ENCODE results near the gene EFCAB7.

GRCh38 chr1:63524201-63524600, 876 bp downstream of the EFCAB7 start:
- no peak for TF ChIP-seq CTCF (IDR thresholded peaks at IDR 0.05; ENCODE audit: control extremely low read depth in 1 of 3, insufficient read depth in 1 of 3, low read depth in 1 of 3, low read length in 3 of 3)
- no peak for TF ChIP-seq SUZ12 (IDR thresholded peaks at IDR 0.05; ENCODE audit: low read length)
- TF ChIP-seq ATF3 (IDR thresholded peaks at IDR 0.05; ENCODE audit: insufficient read depth, low read depth, low read length): no peak
- no peak for TF ChIP-seq GABPA (IDR thresholded peaks at IDR 0.05; ENCODE audit: borderline replicate concordance, insufficient read depth, low read length)
- TF ChIP-seq HDAC6 (IDR thresholded peaks at IDR 0.05; ENCODE audit: low read depth, low read length): no peak
- TF ChIP-seq NRF1 (IDR thresholded peaks at IDR 0.05; ENCODE audit: low read depth, low read length): no peak
- no peak for TF ChIP-seq BRCA1 (IDR thresholded peaks at IDR 0.05; ENCODE audit: low read depth, low read length)
- no peak for TF ChIP-seq RXRA (IDR thresholded peaks at IDR 0.05; ENCODE audit: insufficient read depth, low read depth, low read length)
- TF ChIP-seq HDAC2 (IDR thresholded peaks at IDR 0.05; ENCODE audit: borderline replicate concordance in 1 of 2, low read depth in 2 of 2, low read length in 2 of 2): no peak
- no peak for TF ChIP-seq CBX5 (IDR thresholded peaks at IDR 0.05; ENCODE audit: low read depth, low read length)
- TF ChIP-seq CBX8 (IDR thresholded peaks at IDR 0.05; ENCODE audit: borderline replicate concordance, low read depth, low read length): no peak
- TF ChIP-seq SRF (IDR thresholded peaks at IDR 0.05; ENCODE audit: low read depth, low read length): no peak

Measured in H1 (cell line).